Skeletal muscle satellite cell (primary cell): ENCODE measurements around the gene LIN7B.

ENCODE experiments used
- H3K27me3 ChIP-seq: 2 replicates; pipeline ENCODE4 v1.7.0; 2013; ENCODE audit warnings: low read length; ENCODE audit not compliant: control insufficient read depth, insufficient read depth
- H3K36me3 ChIP-seq: 2 replicates; pipeline ENCODE4 v1.7.0; 2013; ENCODE audit warnings: mild to moderate bottlenecking, control low read depth, low read length; ENCODE audit not compliant: insufficient read depth
- H3K4me1 ChIP-seq: 2 replicates; pipeline ENCODE4 v1.7.0; 2013; ENCODE audit warnings: low read length; ENCODE audit not compliant: control insufficient read depth, insufficient read depth
- H3K4me2 ChIP-seq: 2 replicates; pipeline ENCODE4 v1.7.0; 2013; ENCODE audit warnings: mild to moderate bottlenecking, low read length
- H3K4me3 ChIP-seq: 2 replicates; pipeline ENCODE4 v1.7.0; 2013; ENCODE audit warnings: low read length
- H3K9ac ChIP-seq: 2 replicates; pipeline ENCODE4 v1.7.0; 2013; ENCODE audit warnings: mild to moderate bottlenecking, low read depth, low read length, moderate library complexity
- H3K9me3 ChIP-seq: replicated peaks from 2 replicates; pipeline ENCODE4 v1.7.0; 2013; ENCODE audit warnings: mild to moderate bottlenecking, control low read depth, low read length

LIN7B gene

GRCh38 chr19:49152119-49152550 is 38.0 kb downstream of the LIN7B start:
- H3K27me3 ChIP-seq = no peaks in the 10 kb centered on the region
- no peak overlapping the region for H3K4me2 ChIP-seq

GRCh38 chr19:49153167-49153809 is 39.1 kb downstream of the LIN7B start:
- Histone ChIP-seq H3K4me1 (peaks cover 14% of the 10 kb centered on the region), H3K27me3 (no peaks in the 10 kb centered on the region), H3K9me3 (no peaks in the 10 kb centered on the region), H3K4me2 (no peak overlapping the region), H3K4me3 (no peak overlapping the region), H3K9ac (no peak overlapping the region), H3K36me3 (no peaks in the 10 kb centered on the region)

More at GRCh38 chr19:49152119-49152550, 38.0 kb downstream of the LIN7B start:
- no peaks in the 10 kb centered on the region for H3K36me3 ChIP-seq
- H3K4me1 ChIP-seq = peaks cover 13% of the 10 kb centered on the region
- H3K4me3 ChIP-seq = no peak overlapping the region
- H3K9ac ChIP-seq = no peak overlapping the region
- H3K9me3 ChIP-seq = no peaks in the 10 kb centered on the region

- H3K9ac ChIP-seq = no peak overlapping the region
- peaks cover 14% of the 10 kb centered on the region for H3K4me1 ChIP-seq
- no peak overlapping the region for H3K4me3 ChIP-seq
- no peak overlapping the region for H3K4me2 ChIP-seq
- no peaks in the 10 kb centered on the region for H3K9me3 ChIP-seq
- no peaks in the 10 kb centered on the region for H3K27me3 ChIP-seq
- no peaks in the 10 kb centered on the region for H3K36me3 ChIP-seq
Measured at GRCh38 chr19:49154279-49154678, 40.1 kb downstream of the LIN7B start.

DNA sequence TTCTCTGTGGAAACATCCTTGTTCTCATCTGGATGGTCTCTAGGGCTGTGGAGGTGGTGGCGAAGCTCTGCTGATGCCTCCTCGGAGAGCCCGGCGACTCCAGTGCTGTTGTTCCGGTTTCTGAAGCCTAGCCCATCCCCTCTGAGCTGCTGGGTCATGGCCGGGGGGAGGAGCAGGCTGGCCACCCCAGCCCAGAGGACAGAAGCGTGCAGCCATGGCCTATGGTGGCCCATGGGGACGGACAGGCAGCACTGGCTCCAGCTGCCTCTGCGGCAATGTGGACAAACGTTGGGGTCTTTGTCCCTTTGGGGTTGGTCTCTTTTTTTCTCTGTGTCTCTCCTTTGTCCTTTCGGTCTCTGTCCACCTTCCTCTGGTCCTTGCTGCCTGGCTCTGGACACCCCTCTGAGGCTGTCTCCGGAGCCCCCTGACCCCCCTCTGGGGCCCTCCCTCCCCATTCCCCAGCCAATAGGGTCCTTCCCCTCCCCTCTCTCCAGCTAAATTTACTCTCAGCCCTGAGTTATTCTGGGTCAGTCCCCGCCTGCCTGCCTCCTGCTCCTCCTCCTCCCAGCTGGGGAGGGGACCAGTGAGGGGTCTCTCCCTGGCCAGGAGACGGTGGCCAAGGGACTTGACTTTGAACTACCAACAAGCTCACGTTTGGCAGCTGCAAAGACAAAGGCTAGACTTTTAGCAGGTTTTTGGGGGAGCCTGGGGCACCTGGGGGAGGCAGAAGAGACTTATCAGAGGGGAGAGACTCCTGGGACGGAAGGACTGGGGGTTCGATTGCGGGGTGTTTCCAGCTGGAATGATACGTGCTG is 41.0 kb downstream of the LIN7B start, which contains the start of gene HRC:
Gene HRC (minus strand): TSS at position 392 of the 815 bp plus-strand sequence. CDS start 159 bp downstream, at position 233.
- no peak within 1 kb of the TSS for H3K4me2 ChIP-seq
- no peak within 1 kb of the TSS for H3K4me3 ChIP-seq
- no peak within 1 kb of the TSS for H3K9ac ChIP-seq
- H3K4me1 ChIP-seq = peaks cover 10% of the 10 kb centered on the region
- no peaks in the 10 kb centered on the region for H3K36me3 ChIP-seq
- H3K27me3 ChIP-seq = no peaks in the 10 kb centered on the region
- H3K9me3 ChIP-seq = no peaks in the 10 kb centered on the region

GRCh38 chr19:49155820-49156346 is 41.7 kb downstream of the LIN7B start:
- no peaks in the 10 kb centered on the region for H3K36me3 ChIP-seq
- no peaks in the 10 kb centered on the region for H3K9me3 ChIP-seq
- no peak overlapping the region for H3K4me3 ChIP-seq
- H3K27me3 ChIP-seq = no peaks in the 10 kb centered on the region
- peaks cover 5% of the 10 kb centered on the region for H3K4me1 ChIP-seq
- no peak overlapping the region for H3K4me2 ChIP-seq
- H3K9ac ChIP-seq = no peak overlapping the region

- Histone ChIP-seq H3K36me3 (peaks cover 3% of the 10 kb centered on the region), H3K9ac (peak within 1 kb of the TSS; percentile 98), H3K4me3 (peak within 1 kb of the TSS; percentile 99), H3K4me1 (peaks cover 13% of the 10 kb centered on the region), H3K4me2 (peak within 1 kb of the TSS; percentile 89), H3K9me3 (no peaks in the 10 kb centered on the region), H3K27me3 (no peaks in the 10 kb centered on the region)
Measured at GRCh38 chr19:49157445-49158224, 43.5 kb downstream of the LIN7B start, which contains the start of gene TRPM4. TRPM4 (plus strand) TSS chr19:49157792; CDS start chr19:49157867, 75 bp downstream.

DNA sequence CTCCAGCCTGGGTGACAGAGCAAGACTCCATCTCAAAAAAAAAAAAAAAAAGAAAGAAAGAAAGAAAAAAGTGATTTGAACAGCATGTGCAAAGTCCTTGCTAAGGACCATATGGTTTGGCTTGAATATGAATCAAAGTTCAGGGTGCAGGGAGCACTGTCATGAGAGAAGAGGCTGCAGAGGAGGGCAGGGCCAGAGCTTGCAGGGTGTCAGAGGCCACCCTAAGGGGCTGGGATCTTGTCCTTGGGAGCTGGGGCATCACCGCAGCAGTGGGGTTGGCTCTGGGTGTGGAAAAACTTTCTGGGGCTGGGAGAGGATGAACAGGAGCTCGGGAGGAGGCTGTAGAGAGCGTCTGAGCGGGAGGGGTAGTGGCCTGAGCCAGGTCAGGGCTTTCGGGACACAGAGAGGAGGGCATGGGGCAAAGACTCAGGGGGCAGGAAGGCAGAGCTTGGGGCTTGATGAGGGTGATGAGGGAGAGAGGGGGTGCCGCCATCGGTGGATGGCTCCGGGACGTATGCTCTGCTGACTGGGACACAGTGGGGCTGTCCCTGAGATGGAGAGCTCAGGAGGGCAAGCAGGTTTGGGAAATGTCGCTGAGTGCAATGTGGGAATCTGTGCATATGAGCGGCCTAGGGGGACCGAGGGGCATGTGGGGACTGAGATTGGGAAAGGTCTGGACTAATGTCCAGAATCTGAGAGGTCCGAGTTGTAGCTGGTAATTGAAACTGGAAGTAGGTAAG is 46.5 kb downstream of the LIN7B start:
- no peak overlapping the region for H3K4me3 ChIP-seq
- H3K27me3 ChIP-seq = no peaks in the 10 kb centered on the region
- H3K4me1 ChIP-seq = peaks cover 13% of the 10 kb centered on the region
- H3K36me3 ChIP-seq = peaks cover 3% of the 10 kb centered on the region
- no peak overlapping the region for H3K9ac ChIP-seq
- H3K4me2 ChIP-seq = no peak overlapping the region
- H3K9me3 ChIP-seq = no peaks in the 10 kb centered on the region

DNA sequence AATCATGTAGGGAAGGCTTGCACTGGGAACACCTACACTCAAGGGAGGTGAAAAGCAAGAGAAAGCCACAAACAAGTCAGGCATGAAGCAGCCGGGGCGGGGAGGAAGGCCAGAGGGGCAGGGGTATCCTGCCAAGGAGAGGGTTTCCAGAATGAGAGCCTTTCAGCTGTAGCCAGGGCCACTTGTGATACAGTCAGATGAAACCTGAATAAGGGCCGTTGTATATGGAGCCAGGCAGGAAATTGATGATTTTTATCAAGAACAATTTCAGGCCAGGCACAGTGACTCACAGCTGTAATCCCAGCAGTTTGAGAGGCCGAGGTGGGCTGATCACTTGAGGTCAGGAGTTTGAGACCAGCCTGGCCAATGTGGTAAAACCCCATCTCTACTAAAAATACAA is 47.8 kb downstream of the LIN7B start:
- H3K4me1 ChIP-seq = peaks cover 13% of the 10 kb centered on the region
- no peaks in the 10 kb centered on the region for H3K27me3 ChIP-seq
- no peaks in the 10 kb centered on the region for H3K9me3 ChIP-seq
- H3K36me3 ChIP-seq = peaks cover 3% of the 10 kb centered on the region
- no peak overlapping the region for H3K4me2 ChIP-seq
- no peak overlapping the region for H3K4me3 ChIP-seq
- no peak overlapping the region for H3K9ac ChIP-seq

DNA sequence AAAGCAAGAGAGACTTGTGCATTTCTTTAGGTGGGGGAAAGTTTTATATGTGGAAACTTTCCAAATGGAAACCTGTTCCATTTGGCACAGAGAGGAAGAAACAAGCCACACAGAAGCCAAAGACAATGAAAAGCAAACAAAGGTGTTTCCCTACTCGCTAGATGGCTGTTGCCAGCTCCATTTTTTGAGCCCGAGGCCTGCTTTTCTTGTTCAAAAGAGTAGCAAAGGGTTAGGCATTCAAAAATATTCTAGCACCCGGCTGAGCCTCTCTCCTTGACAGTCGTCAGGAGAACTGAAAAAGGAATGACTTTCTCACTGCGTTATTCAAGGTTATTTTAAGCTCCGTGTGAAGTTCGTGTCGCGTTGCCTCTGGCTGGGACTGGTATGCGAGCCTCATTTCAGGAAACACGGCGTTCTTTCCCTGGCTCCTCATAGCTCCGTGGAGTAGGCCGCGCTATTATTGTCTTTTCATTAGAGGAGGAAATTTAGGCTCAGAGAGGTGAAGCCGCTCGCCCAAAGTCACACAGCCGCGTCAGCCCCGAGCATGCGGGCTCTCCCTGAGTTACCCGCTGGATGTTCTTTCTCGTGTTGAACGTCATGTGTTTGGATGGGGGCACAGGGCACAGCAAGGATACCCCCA is 51.1 kb downstream of the LIN7B start:
- Histone ChIP-seq H3K9ac (no peak overlapping the region), H3K9me3 (no peaks in the 10 kb centered on the region), H3K4me1 (peaks cover 8% of the 10 kb centered on the region), H3K4me2 (no peak overlapping the region), H3K36me3 (peaks cover 3% of the 10 kb centered on the region), H3K4me3 (no peak overlapping the region), H3K27me3 (no peaks in the 10 kb centered on the region)

DNA sequence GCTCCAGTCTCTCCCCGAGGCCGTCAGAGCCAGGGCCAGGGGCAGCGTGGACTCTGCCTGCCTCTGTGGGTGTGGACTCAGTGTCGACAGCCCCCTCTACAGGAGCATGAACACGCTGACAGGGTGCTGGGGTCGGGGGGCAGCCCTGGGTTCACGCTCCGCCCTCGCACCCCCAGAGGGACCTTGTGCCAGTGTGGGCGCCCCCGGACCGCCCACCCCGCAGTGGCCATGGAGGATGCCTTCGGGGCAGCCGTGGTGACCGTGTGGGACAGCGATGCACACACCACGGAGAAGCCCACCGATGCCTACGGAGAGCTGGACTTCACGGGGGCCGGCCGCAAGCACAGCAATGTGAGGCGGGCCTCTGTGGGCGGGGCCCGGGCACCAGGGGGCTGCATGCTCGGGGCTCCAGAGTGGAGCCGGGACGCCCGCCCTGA is 51.7 kb downstream of the LIN7B start:
- Histone ChIP-seq H3K9ac (no peak overlapping the region), H3K9me3 (no peaks in the 10 kb centered on the region), H3K4me1 (peaks cover 8% of the 10 kb centered on the region), H3K4me3 (no peak overlapping the region), H3K4me2 (no peak overlapping the region), H3K36me3 (peaks cover 6% of the 10 kb centered on the region), H3K27me3 (no peaks in the 10 kb centered on the region)
